Cardiac fibroblast (primary cell): ENCODE measurements around the gene SPTBN4.
"Not testable (repeated sequence)": the region's sequence is repeated elsewhere in the genome, so short reads cannot be mapped to it uniquely, and the experiment has no call there.

Source experiments
- DNase-seq, 2 donors: peaks; one replicate each; pipeline versions ENCODE4 v3.0.0 to v3.0.0-alpha.2; 2010; ENCODE audit warnings: low read depth in 2 of 2
- H3K4me3 ChIP-seq, 2 donors: replicated peaks in 1 of 2; 1 replicate in 1 of 2; 2 replicates in 1 of 2; pipeline ENCODE4 v1.5.1; 2011; ENCODE audit warnings: low read depth in 2 of 2, low read length in 2 of 2, mild to moderate bottlenecking in 2 of 2, moderate library complexity in 1 of 2
- CTCF ChIP-seq: IDR thresholded peaks from one replicate; pipeline ENCODE4 v1.5.1; 2011; ENCODE audit warnings: low read depth, mild to moderate bottlenecking, low read length, inconsistent platforms

The SPTBN4 gene

GRCh38 chr19:40512473-40513344 is 45.9 kb downstream of the SPTBN4 start:
- peak; percentile 9 to 20 for DNase-seq
- TF ChIP-seq CTCF = no peak
- H3K4me3 ChIP-seq = no peak overlapping the region

- no peak overlapping the region for H3K4me3 ChIP-seq
- no peak for TF ChIP-seq CTCF
- DNase-seq = no peak
Measured at GRCh38 chr19:40513345-40513678, 46.5 kb downstream of the SPTBN4 start.

GRCh38 chr19:40513741-40514315 is 47.0 kb downstream of the SPTBN4 start:
- no peak overlapping the region for H3K4me3 ChIP-seq
- no peak for TF ChIP-seq CTCF
- DNase-seq = no peak

- H3K4me3 ChIP-seq = no peak overlapping the region
- TF ChIP-seq CTCF = no peak
- DNase-seq = no peak
Measured at GRCh38 chr19:40517248-40517647, 50.4 kb downstream of the SPTBN4 start.

- TF ChIP-seq CTCF = no peak
- DNase-seq = peak; percentile 37 to 61
- no peak overlapping the region for H3K4me3 ChIP-seq
Measured at GRCh38 chr19:40519352-40520322, 52.8 kb downstream of the SPTBN4 start.

GRCh38 chr19:40521276-40521675 is 54.5 kb downstream of the SPTBN4 start:
- peak; percentile 40 for TF ChIP-seq CTCF
- no peak overlapping the region for H3K4me3 ChIP-seq
- DNase-seq = peak; percentile 41 to 48

- DNase-seq, H3K4me3 ChIP-seq: not testable (repeated sequence)
Measured at GRCh38 chr19:40521900-40522299, 55.1 kb downstream of the SPTBN4 start.
